ENCODE results near the gene NR5A2.
A peak's percentile ranks its signal among the peaks of the same experiment; 100 is the strongest.

NR5A2 gene

DNA sequence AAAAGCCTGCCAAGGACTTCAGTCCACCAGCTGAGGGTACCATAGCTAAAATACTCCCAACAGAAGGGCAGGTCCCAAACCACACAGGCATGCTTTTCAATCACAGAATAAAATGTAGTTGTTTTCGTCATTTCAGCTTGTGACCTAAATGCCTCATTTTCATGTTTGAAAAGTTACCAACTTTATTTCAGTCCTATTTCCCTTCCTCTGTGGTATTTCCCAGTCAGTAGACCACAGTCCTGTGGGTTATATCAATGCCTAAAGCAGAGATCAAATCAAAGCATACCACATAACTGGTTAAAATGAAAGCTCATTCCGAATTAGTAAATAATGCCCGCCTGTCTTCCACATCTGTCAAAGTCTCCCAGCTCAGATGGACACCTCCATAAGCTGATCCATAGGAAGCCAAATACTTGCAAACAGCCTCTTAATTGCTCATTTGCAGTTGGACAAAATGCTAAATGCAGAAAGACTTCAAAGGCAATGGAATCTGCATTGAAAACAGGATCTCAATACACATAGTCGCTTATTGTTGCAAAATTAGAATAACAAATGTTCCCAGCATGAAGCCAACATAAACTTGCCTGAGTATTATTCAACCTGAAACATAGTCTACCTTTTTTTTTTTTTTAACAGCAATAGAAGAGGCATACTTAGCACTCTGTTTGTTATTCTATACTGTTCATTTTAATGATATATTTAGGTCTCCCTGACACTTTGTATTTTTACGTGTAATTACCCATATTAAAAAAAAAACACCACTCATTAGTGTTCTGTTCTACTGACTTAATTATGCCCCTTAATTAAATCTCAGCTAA lies 53.9 kb downstream of the NR5A2 start:
- Histone ChIP-seq H3K27ac (no peak overlapping the region), H3K4me1 (peaks cover 8% of the 10 kb centered on the region), H3K9ac (no peak overlapping the region), H3K9me3 (no peaks in the 10 kb centered on the region), H4K20me1 (no peaks in the 10 kb centered on the region), H3K36me3 (no peaks in the 10 kb centered on the region), H3K4me3 (no peak overlapping the region), H3K27me3 (no peaks in the 10 kb centered on the region), H3K4me2 (peak overlapping the region; percentile 5; the same call in 1 of the 2 replicates)
- TF ChIP-seq Cebpa-rat (IDR thresholded peaks at IDR 0.05), result no peak

GRCh38 chr1:200081969-200082245 lies 54.4 kb downstream of the NR5A2 start:
- no peak overlapping the region for H3K9ac ChIP-seq
- 0 out of 2 replicates have a peak overlapping the region, but pooled peaks have one; percentile 5 for H3K4me2 ChIP-seq
- H3K27ac ChIP-seq, result no peak overlapping the region
- no peaks in the 10 kb centered on the region for H3K27me3 ChIP-seq
- H4K20me1 ChIP-seq, result no peaks in the 10 kb centered on the region
- no peak overlapping the region for H3K4me3 ChIP-seq
- TF ChIP-seq Cebpa-rat (IDR thresholded peaks at IDR 0.05), result no peak
- H3K36me3 ChIP-seq, result no peaks in the 10 kb centered on the region
- H3K4me1 ChIP-seq, result peaks cover 8% of the 10 kb centered on the region
- no peaks in the 10 kb centered on the region for H3K9me3 ChIP-seq

GRCh38 chr1:200082329-200082728 lies 54.8 kb downstream of the NR5A2 start:
- Histone ChIP-seq H3K27ac (no peak overlapping the region), H3K4me3 (no peak overlapping the region), H3K4me2 (no peak overlapping the region), H3K9me3 (no peaks in the 10 kb centered on the region), H4K20me1 (no peaks in the 10 kb centered on the region), H3K9ac (no peak overlapping the region), H3K36me3 (no peaks in the 10 kb centered on the region), H3K27me3 (no peaks in the 10 kb centered on the region), H3K4me1 (peaks cover 8% of the 10 kb centered on the region)
- no peak for TF ChIP-seq Cebpa-rat (IDR thresholded peaks at IDR 0.05)

GRCh38 chr1:200090252-200091159 lies 63.0 kb downstream of the NR5A2 start:
- Histone ChIP-seq H3K36me3 (no peaks in the 10 kb centered on the region), H3K4me3 (no peak overlapping the region), H3K9me3 (no peaks in the 10 kb centered on the region), H3K27me3 (no peaks in the 10 kb centered on the region), H4K20me1 (no peaks in the 10 kb centered on the region), H3K4me1 (no peaks in the 10 kb centered on the region), H3K4me2 (no peak overlapping the region), H3K9ac (no peak overlapping the region), H3K27ac (no peak overlapping the region)
- no peak for TF ChIP-seq Cebpa-rat (IDR thresholded peaks at IDR 0.05)

DNA sequence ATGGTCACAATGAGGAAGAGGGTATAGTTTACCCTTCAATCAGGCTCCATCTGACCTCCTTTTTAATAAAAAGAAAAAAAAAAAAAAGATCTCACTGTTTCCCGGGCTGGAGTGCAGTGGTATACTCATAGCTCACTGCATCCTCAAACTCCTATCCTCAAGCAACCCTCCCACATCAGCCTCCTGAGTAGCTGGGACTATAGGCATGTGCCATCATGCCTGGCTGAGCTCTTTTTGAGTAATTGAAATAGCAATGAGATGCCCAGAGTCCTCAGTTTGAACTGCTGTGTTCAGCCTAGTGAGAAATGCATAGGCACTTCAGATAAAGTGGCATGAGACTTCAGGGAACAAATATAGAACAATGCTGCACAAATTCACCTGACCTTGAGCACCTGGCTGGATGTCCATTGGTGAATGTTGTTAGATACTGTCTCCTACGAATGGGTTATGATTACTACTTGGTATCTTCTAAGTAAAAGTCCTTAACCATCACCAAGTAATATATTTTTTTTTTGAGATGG lies 67.6 kb downstream of the NR5A2 start:
- H3K36me3 ChIP-seq, result no peaks in the 10 kb centered on the region
- no peak overlapping the region for H3K27ac ChIP-seq

DNA sequence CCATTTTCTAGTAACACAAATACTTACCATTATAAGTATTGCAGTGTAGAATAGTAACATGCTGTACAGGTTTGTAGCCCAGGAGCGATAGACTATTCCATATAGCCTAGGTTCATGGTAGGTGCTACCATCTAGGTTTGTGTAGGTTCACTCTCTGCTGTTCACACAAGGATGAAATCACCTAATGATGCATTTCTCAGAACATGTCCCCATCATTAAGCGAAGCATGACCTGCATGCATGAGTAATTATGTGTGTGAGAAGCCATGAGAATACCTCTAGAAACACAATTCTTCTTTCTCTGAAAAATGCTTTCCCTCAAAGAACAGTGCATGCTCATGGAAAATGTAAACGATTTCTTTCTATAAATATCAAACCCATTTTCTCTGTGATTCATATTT lies 69.3 kb downstream of the NR5A2 start:
- H4K20me1 ChIP-seq, result no peaks in the 10 kb centered on the region
- no peak overlapping the region for H3K4me3 ChIP-seq
- no peaks in the 10 kb centered on the region for H3K9me3 ChIP-seq
- H3K27ac ChIP-seq, result no peak overlapping the region
- H3K27me3 ChIP-seq, result no peaks in the 10 kb centered on the region
- H3K4me1 ChIP-seq, result 0 out of 2 replicates have a peak, but pooled peaks cover 5% of the 10 kb centered on the region
- H3K9ac ChIP-seq, result no peak overlapping the region
- TF ChIP-seq Cebpa-rat (IDR thresholded peaks at IDR 0.05), result no peak
- H3K36me3 ChIP-seq, result no peaks in the 10 kb centered on the region
- H3K4me2 ChIP-seq, result no peak overlapping the region

More for the DNA sequence above, 67.6 kb downstream of the NR5A2 start:
- H3K4me3 ChIP-seq, result no peak overlapping the region
- H3K4me2 ChIP-seq, result no peak overlapping the region
- H3K4me1 ChIP-seq, result 0 out of 2 replicates have a peak, but pooled peaks cover 5% of the 10 kb centered on the region
- no peaks in the 10 kb centered on the region for H4K20me1 ChIP-seq
- no peak overlapping the region for H3K9ac ChIP-seq
- H3K27me3 ChIP-seq, result no peaks in the 10 kb centered on the region
- no peak for TF ChIP-seq Cebpa-rat (IDR thresholded peaks at IDR 0.05)
- H3K9me3 ChIP-seq, result no peaks in the 10 kb centered on the region

GRCh38 chr1:200099040-200099439 lies 71.5 kb downstream of the NR5A2 start:
- H3K9ac ChIP-seq, result no peak overlapping the region
- H3K4me1 ChIP-seq, result 0 out of 2 replicates have a peak, but pooled peaks cover 5% of the 10 kb centered on the region
- H3K9me3 ChIP-seq, result no peaks in the 10 kb centered on the region
- no peak overlapping the region for H3K27ac ChIP-seq
- H3K4me2 ChIP-seq, result no peak overlapping the region
- H3K36me3 ChIP-seq, result no peaks in the 10 kb centered on the region
- no peak for TF ChIP-seq Cebpa-rat (IDR thresholded peaks at IDR 0.05)
- no peak overlapping the region for H3K4me3 ChIP-seq
- H4K20me1 ChIP-seq, result no peaks in the 10 kb centered on the region
- H3K27me3 ChIP-seq, result no peaks in the 10 kb centered on the region

DNA sequence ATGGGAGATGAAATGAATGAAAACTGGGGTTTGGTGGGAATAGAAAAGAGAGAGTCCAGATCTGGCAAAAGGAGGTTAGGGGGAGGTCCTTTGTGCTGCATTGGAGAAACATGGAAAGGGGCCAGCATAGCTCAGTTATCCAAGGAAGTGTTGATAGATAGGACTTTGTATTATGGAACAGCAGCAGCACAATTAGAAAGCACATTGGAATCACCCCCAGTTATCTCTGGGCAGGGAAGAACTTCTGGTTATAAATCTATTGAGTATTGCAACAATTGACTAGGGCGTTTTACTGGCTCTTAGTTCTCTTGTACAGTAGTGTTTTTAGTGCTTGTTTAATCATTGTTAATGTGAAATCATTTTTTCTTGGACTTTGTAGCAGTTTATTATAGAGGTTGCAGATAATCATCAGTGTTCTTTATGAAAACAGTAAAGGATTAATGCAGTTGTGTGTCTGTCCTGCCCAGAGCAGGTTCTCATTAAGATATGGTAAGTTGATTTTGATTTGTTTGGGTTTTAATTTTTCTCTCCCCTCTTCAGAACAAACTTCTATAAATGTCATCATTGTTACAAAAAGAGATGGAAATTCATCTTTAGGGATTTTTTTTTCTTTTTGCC lies 76.6 kb downstream of the NR5A2 start:
- no peaks in the 10 kb centered on the region for H3K9me3 ChIP-seq
- H4K20me1 ChIP-seq, result no peaks in the 10 kb centered on the region
- no peaks in the 10 kb centered on the region for H3K36me3 ChIP-seq
- H3K4me1 ChIP-seq, result peaks cover 7% of the 10 kb centered on the region; the same call in 1 of the 2 replicates
- no peak overlapping the region for H3K4me3 ChIP-seq
- no peaks in the 10 kb centered on the region for H3K27me3 ChIP-seq
- TF ChIP-seq Cebpa-rat (IDR thresholded peaks at IDR 0.05), result no peak
- H3K9ac ChIP-seq, result no peak overlapping the region
- no peak overlapping the region for H3K4me2 ChIP-seq
- no peak overlapping the region for H3K27ac ChIP-seq

- no peak for TF ChIP-seq Cebpa-rat (IDR thresholded peaks at IDR 0.05)
- no peak overlapping the region for H3K4me3 ChIP-seq
- no peak overlapping the region for H3K4me2 ChIP-seq
These were observed 79.5 kb downstream of the NR5A2 start for GRCh38 chr1:200107004-200107470.

More at GRCh38 chr1:200107004-200107470, 79.5 kb downstream of the NR5A2 start:
- Histone ChIP-seq H3K27me3 (no peaks in the 10 kb centered on the region), H3K9me3 (no peaks in the 10 kb centered on the region), H3K36me3 (no peaks in the 10 kb centered on the region), H3K4me1 (peaks cover 7% of the 10 kb centered on the region; the same call in 1 of the 2 replicates), H4K20me1 (no peaks in the 10 kb centered on the region), H3K9ac (no peak overlapping the region), H3K27ac (no peak overlapping the region)

Data from BLaER1 (cell line).